GM19043 (cell line): ENCODE measurements around the gene ID4.
"Not testable (repeated sequence)": the region's sequence is repeated elsewhere in the genome, so short reads cannot be mapped to it uniquely, and the experiment has no call there.

ENCODE experiments used
- ATAC-seq: cut with Tn5 transposase; IDR thresholded peaks from one replicate; pipeline ENCODE4 v1.9.1; 2021; ENCODE audit warnings: low read depth; ENCODE audit not compliant: unreplicated experiment

Gene ID4

GRCh38 chr6:19831358-19831757 is 5.8 kb upstream of the ID4 start:
- no peak for ATAC-seq

- ATAC-seq, result no peak
Measured at GRCh38 chr6:19833947-19834346, 3.2 kb upstream of the ID4 start.

GRCh38 chr6:19834858-19835257 is 2.3 kb upstream of the ID4 start:
- ATAC-seq, result no peak

GRCh38 chr6:19835605-19836004 is 1.6 kb upstream of the ID4 start:
- ATAC-seq, result no peak

GRCh38 chr6:19837511-19838441 is 606 bp downstream of the ID4 start:
- ATAC-seq, result no peak

- ATAC-seq, result no peak
Measured at GRCh38 chr6:19838442-19839236, 1.5 kb downstream of the ID4 start.

GRCh38 chr6:19839237-19839546 is 2.0 kb downstream of the ID4 start:
- ATAC-seq, result no peak

GRCh38 chr6:19839788-19840187 is 2.6 kb downstream of the ID4 start:
- no peak for ATAC-seq

- no peak for ATAC-seq
Measured at GRCh38 chr6:19841181-19841580, 4.0 kb downstream of the ID4 start.

- ATAC-seq, result no peak
Measured at GRCh38 chr6:19842030-19842615, 5.0 kb downstream of the ID4 start.

GRCh38 chr6:19844689-19845088 is 7.5 kb downstream of the ID4 start:
- ATAC-seq, result no peak

- no peak for ATAC-seq
Measured at GRCh38 chr6:19845266-19846041, 8.3 kb downstream of the ID4 start.

GRCh38 chr6:19848465-19849029 is 11.4 kb downstream of the ID4 start:
- no peak for ATAC-seq

GRCh38 chr6:19849196-19849595 is 12.0 kb downstream of the ID4 start:
- no peak for ATAC-seq

GRCh38 chr6:19849755-19850154 is 12.6 kb downstream of the ID4 start:
- no peak for ATAC-seq

- ATAC-seq, result no peak
Measured at GRCh38 chr6:19851241-19852089, 14.3 kb downstream of the ID4 start.

- ATAC-seq, result no peak
Measured at GRCh38 chr6:19852090-19852457, 14.9 kb downstream of the ID4 start.

- no peak for ATAC-seq
Measured at GRCh38 chr6:19852927-19853326, 15.8 kb downstream of the ID4 start.

GRCh38 chr6:19854421-19855015 is 17.3 kb downstream of the ID4 start:
- ATAC-seq, result not testable (repeated sequence)
